K562 (cell line): Measurements from ENCODE around the gene VWA7. TPM values are rescaled to one million over a fixed set of nuclear protein-coding genes. Genes with fewer than 3 reads are reported as not detected.
A peak's percentile ranks its signal among the peaks of the same experiment; 100 is the strongest.

ENCODE experiments used
- CAMTA2 ChIP-seq: fragments of 250-450 bp; sonication (Bioruptor Pico); conservative IDR thresholded peaks from 2 replicates; pipeline ENCODE4 v1.5.1; 2022
- CHD7 ChIP-seq: fragments of 200-600 bp; sonication (generic); IDR thresholded peaks from one replicate; pipeline ENCODE4 v1.6.1; 2012; ENCODE audit warnings: mild to moderate bottlenecking, low read depth, low read length, inconsistent platforms
- PML ChIP-seq: IDR thresholded peaks from 2 replicates; pipeline ENCODE4 v1.6.1; 2012; ENCODE audit warnings: low read length, inconsistent platforms
- TAF7 ChIP-seq: fragments of 450-650 bp; IDR thresholded peaks from 2 replicates; pipeline ENCODE4 v1.6.1; 2016; ENCODE audit warnings: missing genetic modification characterization, missing compliant biosample characterization
- U2AF1 ChIP-seq: fragments of 200-400 bp; formaldehyde crosslinking; optimal IDR thresholded peaks from 2 replicates; pipeline ENCODE3; 2017; ENCODE audit warnings: mild to moderate bottlenecking, low read depth, low read length, moderate library complexity
- UBTF ChIP-seq, 2 experiments: IDR thresholded peaks; 2 replicates each; pipeline ENCODE4 v1.6.1; 2012; ENCODE audit warnings: improper control_type of control experiment in 2 of 2, low read depth in 2 of 2, low read length in 2 of 2, borderline replicate concordance in 1 of 2
- ZFP1 ChIP-seq: fragments of 450-650 bp; formaldehyde crosslinking; IDR thresholded peaks from 2 replicates; pipeline ENCODE4 v1.4.0; 2020; ENCODE audit warnings: mild to moderate bottlenecking, mixed read lengths
- ZNF146 ChIP-seq: IDR thresholded peaks from one replicate; pipeline ENCODE4 v1.6.1; 2018; ENCODE audit warnings: missing compliant biosample characterization; ENCODE audit not compliant: unreplicated experiment
- ZNF174 ChIP-seq: fragments of 250-450 bp; sonication (Bioruptor Pico); IDR thresholded peaks from 2 replicates; pipeline ENCODE4 v1.4.0; 2020; ENCODE audit warnings: mild to moderate bottlenecking
- ZNF347 ChIP-seq: fragments of 450-650 bp; formaldehyde crosslinking; IDR thresholded peaks from 2 replicates; pipeline ENCODE4 v1.4.0; 2020; ENCODE audit warnings: low read depth, mild to moderate bottlenecking, moderate library complexity
- ZNF586 ChIP-seq: fragments of 450-650 bp; formaldehyde crosslinking; conservative IDR thresholded peaks from 2 replicates; pipeline ENCODE4 v1.4.0; 2020; ENCODE audit warnings: mild to moderate bottlenecking, moderate library complexity
- ZNF696 ChIP-seq: fragments of 250-450 bp; sonication (Bioruptor Pico); conservative IDR thresholded peaks from 2 replicates; pipeline ENCODE4 v1.4.0; 2020; ENCODE audit warnings: mild to moderate bottlenecking, moderate library complexity
- polyA plus RNA-seq, 8 experiments: library from polyadenylated mRNA; depleted of rRNA in 4 of 8; stranded (reverse) in 5 of 8; unstranded in 3 of 8; fragments of >200 nt; fragmentation: Nextera tagmentation in 2 of 8; fragmentation: Illumina TruSeq in 1 of 8; extraction: Ambion mirVana in 2 of 8; extraction: Trizol in 1 of 8; gene quantifications; 2 replicates each; pipeline versions ENCODE4 v1.2.1 to v1.2.3, GENCODE V29; 2011 to 2014; ENCODE audit warnings: inconsistent platforms in 1 of 8, missing spikeins in 1 of 8
- total RNA-seq, 7 experiments: library from RNA; depleted of rRNA in 6 of 7; stranded (reverse); fragments of >200 nt in 6 of 7; fragmentation: Illumina TruSeq in 2 of 7; extraction: Trizol in 2 of 7; gene quantifications; 2 replicates each; pipeline versions ENCODE4 v1.2.1 to v1.2.3, GENCODE V29; 2011 to 2021; ENCODE audit warnings: low replicate concordance in 1 of 7
- TF ChIP-seq, protein P1 (sequence below): sonication (generic); formaldehyde crosslinking; IDR thresholded peaks from 2 replicates; pipeline ENCODE4 v1.8.0; 2022; ENCODE audit warnings: missing genetic modification reagents, mild to moderate bottlenecking, borderline replicate concordance

Gene VWA7
- total and polyA plus RNA-seq, 9 of the 15 experiments (the other 6 are each of a cell fraction or from before 2014, with no cell fraction given), result 0.18 to 2.9 (median 0.95) TPM

GRCh38 chr6:31729979-31730630 is 47.0 kb downstream of the VWA7 start (continued):
- TF ChIP-seq ZFP1 (CRISPR knock-in tag), result peak; percentile 99
- peak; percentile 96 for TF ChIP-seq ZNF347 (CRISPR knock-in tag)
- peak; percentile 39; the same call in 1 of the 2 replicates for TF ChIP-seq TAF7
- TF ChIP-seq PML, result peak; percentile 86
- no peak for TF ChIP-seq U2AF1
- TF ChIP-seq CAMTA2 (CRISPR knock-in tag), result peak; percentile 100
- TF ChIP-seq ZNF696 (CRISPR knock-in tag), result peak; percentile 92
- TF ChIP-seq, protein P1, sequence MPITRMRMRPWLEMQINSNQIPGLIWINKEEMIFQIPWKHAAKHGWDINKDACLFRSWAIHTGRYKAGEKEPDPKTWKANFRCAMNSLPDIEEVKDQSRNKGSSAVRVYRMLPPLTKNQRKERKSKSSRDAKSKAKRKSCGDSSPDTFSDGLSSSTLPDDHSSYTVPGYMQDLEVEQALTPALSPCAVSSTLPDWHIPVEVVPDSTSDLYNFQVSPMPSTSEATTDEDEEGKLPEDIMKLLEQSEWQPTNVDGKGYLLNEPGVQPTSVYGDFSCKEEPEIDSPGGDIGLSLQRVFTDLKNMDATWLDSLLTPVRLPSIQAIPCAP (CRISPR knock-in tag), result peak; percentile 72; the same call in 1 of the 2 replicates
- 0 out of 4 replicates have a peak, but pooled peaks of 1 of the 2 experiments have one; percentile 60 for TF ChIP-seq UBTF (IDR thresholded peaks at IDR 0.05; ENCODE audit: borderline replicate concordance in 1 of 2, low read depth in 2 of 2, low read length in 2 of 2)
- no peak for TF ChIP-seq ZNF146 (CRISPR knock-in tag)
- peak; percentile 98 for TF ChIP-seq ZNF586
- TF ChIP-seq CHD7, result peak; percentile 27
- TF ChIP-seq ZNF174, result peak; percentile 89; the same call in 1 of the 2 replicates
